Hippocampal formation (tissue), 2 donors: ENCODE measurements around the gene PCYT1B.
"Not testable (repeated sequence)": the region's sequence is repeated elsewhere in the genome, so short reads cannot be mapped to it uniquely, and the experiment has no call there.

Experiments used
- DNase-seq, 2 donors: peaks; one replicate each; lab custom pipeline; 2025; lab: John Stamatoyannopoulos, UW

PCYT1B gene

DNA sequence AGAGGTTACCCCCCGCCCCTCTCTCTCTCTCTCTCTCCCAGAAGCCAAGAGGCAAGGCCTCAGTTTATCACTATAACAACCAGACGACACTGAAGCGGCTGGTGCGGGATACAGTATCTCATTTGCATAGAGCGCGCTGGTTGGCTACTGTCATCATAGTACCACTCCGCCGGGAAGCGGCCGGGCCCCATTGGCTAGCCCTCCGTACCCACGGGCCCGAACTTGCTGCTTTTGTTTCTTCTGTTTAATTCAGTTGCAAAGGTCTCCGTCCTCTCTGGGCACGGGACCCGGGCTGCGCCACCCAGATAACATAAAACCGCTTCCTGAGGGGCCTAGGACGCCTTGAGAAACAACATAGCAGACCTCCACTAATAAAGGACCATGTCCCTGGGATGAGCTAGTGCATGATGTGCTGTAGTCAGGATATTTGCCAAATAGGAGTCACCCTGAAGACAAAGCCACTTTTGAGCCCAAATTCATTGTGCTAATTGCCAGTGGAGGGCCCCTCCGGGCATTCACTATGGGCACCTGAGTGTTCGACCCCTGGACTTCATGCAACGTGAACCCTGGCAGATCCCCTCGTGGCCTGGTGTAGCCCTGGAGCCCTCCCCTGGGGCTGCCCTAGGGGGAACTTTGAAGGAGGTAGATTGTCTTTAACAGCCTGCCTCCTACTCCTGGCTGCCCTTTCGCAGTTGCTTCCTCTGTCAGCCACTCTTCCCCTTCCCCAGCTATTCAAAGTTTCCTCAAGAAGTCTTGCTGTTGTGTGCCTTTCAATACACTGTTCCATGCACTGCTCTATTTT lies at the start of gene PCYT1B:
Gene PCYT1B (minus strand): TSS at position 91 of the 802 bp plus-strand sequence. CDS start 242 bp downstream, outside the sequence.
- DNase-seq = peak; percentile 26 to 44

DNA sequence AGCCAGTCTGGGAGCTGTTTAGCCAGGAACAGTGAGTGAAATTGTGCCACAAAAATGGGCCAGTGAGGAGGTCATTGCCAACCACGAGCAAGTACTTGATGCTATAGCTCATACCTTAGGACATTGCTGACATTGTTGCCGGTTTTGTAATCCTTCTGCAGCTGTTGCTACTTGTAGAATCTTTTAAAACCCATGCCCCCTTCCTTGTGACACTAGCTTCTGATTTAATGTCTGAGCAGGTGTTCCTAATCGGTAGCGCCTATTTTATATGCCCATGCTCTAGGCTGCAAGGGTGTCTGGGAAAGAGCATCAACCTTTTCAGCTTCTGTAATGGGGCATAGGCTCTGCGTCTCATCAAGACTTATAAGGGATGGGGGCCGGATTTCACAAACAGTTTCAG lies 49.1 kb upstream of the PCYT1B start:
- no peak for DNase-seq

DNA sequence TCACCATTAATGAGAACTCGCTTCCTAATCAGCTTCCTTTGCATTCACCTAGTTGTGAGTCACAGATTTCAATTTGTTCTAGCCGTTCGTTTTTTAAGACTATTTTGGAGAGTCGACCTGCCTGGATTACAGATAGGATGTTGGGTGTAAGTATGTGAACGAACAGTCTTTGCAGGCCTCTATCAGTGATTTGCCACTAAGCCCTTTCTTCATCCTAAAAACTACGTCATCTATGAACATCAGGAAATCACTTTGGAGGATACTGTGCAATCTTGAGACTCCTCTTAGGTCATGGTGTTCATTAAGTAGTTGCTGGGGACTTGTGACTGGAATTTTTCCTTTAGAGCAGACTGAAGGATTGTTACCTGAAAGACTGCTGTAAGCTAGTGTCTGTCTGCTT lies 47.7 kb upstream of the PCYT1B start:
- DNase-seq = no peak

DNA sequence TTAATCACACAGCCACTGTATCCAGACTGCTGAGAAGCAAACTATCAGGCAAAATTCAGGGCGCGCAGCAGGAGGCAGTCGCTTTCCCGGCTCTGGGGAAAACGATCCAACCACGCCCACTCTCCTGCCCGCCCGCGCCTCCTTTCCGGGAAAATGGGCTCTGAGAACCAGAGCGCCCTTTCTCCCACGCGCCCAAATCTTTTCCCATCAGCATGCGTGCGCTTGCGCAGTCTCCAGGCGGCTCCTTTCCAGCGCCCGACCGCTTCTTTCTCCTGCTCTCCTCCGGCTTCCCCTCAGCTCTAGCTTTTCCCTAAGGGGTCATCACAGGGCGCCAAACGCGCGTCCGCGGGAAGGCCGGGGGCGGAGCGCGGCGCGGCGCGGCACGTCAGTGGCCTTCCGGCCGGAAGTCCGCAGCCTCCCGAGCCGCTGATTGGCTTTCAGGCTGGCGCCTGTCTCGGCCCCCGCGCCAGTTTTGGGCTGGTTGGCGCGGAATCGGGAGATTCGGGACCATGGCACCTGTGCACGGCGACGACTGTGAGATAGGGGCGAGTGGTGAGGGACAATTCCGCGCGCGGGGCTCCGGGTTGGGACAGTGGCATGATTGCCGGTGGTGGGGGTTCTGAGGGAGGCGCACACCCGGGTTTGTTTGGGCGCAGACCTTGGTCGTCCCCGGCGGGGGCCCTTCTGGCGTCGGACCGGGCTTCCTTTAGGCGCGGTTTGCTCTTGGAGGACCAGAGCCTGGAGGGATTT lies 46.5 kb upstream of the PCYT1B start, which contains the start of gene POLA1:
Gene POLA1 (plus strand): TSS at position 466 of the 750 bp plus-strand sequence. CDS start 44 bp downstream, at position 510.
- DNase-seq = peak; percentile 79 to 89

DNA sequence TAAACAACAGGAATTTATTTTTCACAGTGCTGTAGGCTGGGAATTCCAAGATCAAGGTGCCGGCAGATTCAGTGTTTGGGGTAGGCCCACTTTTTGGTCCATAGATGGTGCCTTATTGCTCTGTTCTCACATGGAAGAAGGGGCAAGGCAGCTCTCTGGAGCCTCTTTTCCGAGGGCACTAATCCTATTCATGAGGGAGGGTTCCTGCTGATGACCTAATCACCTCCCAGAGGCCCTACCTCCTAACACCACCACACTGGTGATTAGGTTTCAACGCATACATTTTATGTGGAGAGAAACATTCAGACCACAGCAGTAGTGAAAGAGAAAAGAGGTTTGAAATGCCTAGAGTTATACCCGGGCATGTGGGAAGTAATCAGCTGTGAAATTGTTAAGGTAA lies 45.2 kb upstream of the PCYT1B start:
- DNase-seq = no peak

DNA sequence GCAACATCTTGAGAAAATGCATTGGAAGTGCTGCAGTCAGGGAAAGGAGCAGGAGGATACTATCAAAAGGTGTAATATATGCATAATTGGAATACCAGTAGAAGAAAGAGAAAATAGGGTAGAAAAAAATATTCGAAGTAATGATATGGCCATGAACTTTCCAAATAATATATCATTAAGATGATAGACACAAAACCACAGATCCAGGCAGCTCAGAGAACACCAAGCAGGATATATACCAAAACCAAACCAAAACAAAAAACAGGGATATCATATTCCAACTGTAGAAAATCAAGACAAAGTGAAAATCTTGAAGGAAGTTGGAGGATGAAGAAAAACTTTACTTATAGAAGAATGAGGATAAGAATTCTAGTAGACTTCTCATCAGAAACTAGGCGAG lies 36.9 kb upstream of the PCYT1B start:
- DNase-seq = no peak

DNA sequence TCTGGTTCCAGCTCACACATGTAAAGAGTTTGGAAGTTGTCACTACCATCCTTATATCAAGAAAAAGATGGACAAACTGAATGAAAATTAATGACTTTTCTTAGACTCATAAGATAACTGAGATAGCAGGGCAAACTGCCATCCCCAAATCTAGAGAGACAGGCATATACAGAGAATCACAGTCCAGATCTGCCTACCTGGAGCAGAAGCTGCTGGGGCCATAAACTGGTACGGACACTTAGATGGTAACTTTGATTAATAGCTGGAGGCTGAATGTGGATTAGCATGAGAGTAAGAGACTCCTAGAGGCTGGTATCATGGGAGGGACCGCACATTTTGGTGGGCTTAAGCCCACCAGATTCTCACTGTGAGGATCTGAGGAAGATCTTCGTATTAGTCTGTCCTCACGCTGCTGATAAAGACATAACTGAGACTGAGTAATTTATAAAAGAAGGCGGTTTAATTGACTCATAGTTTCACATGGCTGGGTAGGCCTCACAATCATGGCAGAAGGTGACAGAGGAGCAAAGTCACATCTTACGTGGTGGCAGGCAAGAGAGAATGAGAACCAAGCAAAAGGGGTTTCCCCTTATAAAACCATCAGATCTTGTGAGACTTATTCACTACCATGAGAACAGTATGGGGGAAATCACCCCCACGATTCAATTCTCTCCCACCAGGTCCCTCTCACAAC lies 35.7 kb upstream of the PCYT1B start:
- DNase-seq = no peak

DNA sequence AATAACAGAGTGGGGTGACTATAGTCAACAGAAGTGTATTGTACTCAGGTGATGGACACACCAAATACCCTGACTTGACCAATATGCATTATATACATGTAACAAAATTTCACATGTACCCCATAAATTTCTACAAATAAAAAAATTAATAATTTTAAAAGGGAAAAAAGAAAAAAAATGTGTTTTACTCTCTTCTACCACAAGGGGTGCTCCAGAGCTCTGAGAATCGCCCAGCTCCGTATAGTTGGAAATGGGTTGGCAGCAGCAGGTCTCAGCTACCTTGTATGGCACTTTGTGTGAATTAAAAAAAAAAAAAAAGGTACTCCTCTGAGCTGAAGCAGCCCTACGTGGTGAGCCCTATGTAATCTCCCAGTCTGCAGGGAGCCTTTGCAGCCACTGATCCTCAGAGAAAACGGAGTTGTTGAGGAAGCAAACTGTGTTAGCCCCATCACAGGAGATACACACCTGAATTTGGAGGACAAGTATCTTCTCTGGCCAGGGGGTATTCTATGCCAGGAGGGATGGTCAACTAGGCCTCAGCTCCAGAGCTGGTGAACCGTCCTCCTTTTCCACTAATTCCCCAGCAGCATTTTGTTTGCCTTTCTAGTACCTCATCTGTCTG lies 29.4 kb upstream of the PCYT1B start:
- DNase-seq = no peak

DNA sequence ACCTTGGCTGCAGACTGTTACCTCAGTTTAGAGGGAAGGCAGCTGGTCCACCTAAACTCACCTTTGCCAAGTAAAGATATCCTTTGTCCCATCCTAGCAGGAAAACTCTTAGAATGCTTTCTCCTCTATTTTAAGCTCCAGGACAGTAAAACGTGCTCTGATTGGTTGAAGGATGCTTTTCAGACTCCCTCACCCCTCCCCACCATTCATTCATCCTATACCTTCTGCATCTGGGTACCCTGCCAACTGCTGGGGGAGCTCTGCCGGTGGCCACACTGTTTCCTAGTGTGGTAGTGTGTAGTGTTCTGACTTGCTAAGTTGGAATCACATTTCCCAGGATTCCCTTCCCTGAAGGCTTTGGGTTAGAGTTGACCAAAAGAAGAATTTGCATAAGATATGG lies 26.3 kb upstream of the PCYT1B start:
- DNase-seq = no peak

DNA sequence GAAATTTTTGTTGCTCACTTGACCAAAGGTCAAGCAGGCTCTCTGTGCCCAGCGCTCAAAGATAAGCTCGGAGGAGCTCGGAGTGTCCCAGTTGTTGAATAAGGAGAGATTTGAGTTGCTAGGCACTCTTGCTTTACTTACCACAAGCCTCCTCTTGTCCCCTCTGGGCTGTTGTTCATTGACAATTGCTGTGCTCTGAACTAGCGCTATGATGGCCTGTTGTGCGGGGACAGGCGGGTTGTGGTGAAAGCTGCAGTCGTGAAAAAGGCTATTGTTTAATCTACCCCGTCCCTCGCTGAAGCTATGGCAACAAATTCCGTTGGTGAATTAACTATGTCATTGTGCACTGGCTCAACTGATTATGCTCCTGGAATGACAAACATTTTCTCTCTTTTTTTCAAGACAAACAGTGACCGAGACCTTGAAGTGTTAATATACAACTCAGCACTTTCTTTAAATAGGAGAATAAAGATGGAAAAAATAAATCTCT lies 25.6 kb upstream of the PCYT1B start:
- peak; percentile 57 to 80 for DNase-seq

DNA sequence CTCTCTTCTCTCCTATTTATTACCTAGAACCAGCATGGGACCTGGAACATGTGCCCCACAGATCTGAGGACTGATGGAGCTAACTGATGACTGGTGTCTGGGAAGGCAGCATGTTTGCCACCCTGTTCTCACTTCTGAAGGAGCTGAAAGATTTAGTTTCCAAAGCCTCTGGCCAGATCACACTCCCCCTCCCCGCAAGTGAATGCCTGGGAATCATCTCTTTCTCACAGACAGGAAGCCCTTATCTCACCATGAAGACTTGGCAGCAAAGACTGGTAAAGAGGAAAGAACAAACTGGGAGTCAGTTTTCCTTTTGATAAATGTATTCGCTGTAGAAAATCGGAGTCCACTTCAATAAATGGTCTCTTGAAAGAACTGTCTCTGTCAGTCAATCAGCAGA lies 21.0 kb upstream of the PCYT1B start:
- no peak for DNase-seq

DNA sequence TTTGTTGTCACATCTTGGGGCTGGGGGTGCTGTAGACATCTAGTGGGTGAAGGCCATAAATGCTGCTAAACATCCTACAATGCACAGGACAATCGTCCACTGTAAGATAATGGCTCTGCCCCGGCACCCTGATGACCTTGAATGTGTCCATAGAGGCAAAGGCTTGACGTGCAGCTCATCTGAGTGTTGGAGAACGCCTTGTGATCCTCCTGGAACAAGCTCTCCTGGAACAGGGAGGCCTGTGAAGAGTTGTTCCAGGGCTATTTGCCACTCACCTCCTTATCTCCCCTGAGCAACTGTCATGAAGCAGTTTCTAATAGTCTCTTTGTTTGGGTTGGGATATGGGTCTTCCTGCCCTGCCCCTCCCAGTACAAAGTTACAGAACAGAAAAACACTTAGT lies 15.2 kb upstream of the PCYT1B start:
- DNase-seq = no peak

DNA sequence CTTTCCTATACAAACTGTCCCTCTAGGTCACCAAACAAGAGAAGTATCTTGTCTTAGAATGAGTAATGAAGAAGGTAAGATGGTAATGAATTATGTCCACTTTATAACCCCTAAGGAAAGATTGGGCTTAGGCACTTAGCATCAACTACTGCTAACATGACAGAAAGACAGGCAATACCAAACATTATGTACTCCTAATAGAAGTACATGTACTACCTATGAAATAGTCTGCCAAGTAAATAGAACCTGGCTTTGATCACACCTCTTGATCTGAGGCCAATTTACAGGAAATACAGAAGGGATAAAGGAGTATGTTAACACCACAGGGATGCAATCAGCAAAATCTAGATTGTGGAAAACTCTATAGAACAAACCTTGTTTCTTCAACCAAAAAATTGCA lies 14.1 kb upstream of the PCYT1B start:
- no peak for DNase-seq

DNA sequence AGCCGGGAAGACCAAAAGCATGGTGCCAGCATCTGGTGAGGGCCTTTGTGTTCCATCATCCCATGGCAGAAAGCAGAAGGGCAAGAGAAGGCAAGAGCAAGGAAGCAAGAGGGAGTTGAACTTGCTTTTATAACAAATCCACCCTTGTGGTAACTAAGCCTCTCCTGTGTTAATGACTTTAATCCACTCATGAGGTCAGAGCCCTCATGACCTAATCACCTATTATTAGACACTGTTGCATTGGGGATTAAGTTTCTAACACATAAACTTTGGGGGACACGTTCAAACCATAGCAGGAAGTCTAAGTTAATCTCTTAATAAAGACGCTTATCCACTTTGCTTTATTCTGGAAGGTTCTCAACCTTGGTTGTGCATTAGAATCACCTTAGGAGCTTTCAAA lies 12.5 kb upstream of the PCYT1B start:
- DNase-seq = no peak

DNA sequence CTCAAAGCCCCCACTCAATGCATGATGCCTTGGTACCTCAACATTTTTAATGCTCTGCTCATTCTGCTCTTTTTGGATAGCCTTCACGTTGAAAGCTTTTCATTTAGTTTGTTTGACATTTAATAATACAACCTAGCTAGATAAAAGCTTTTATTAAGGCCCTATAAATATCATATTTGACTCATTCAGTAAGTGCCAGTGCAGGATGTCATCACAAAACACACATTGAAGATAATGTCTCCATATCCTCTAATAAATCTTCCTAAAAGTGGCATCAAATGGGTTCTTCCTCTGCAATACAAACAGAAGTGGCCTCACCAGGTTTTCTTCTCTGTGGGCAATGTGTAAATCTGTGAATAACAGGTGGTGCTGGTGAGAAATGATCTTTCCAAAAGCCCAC lies 12.0 kb upstream of the PCYT1B start:
- DNase-seq = no peak

DNA sequence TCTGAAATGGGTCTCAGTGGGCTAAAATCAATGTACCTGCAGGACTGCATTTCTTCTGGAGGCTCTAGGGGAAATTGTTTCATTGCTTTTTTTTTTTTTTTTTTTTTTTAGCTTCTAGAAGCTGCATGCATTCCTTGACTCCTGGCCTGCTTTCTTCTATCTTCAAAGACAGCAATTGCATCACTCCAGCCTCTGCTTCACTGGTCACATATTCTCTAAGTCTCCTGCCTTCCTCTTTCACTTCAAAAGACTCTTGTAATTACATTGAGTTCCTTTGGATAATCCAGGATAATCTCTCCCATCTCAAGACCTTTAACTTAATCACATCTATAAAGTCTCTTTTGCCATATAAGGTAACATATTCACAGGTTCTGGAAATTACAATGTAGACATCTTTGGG lies 11.3 kb upstream of the PCYT1B start:
- DNase-seq = no peak

DNA sequence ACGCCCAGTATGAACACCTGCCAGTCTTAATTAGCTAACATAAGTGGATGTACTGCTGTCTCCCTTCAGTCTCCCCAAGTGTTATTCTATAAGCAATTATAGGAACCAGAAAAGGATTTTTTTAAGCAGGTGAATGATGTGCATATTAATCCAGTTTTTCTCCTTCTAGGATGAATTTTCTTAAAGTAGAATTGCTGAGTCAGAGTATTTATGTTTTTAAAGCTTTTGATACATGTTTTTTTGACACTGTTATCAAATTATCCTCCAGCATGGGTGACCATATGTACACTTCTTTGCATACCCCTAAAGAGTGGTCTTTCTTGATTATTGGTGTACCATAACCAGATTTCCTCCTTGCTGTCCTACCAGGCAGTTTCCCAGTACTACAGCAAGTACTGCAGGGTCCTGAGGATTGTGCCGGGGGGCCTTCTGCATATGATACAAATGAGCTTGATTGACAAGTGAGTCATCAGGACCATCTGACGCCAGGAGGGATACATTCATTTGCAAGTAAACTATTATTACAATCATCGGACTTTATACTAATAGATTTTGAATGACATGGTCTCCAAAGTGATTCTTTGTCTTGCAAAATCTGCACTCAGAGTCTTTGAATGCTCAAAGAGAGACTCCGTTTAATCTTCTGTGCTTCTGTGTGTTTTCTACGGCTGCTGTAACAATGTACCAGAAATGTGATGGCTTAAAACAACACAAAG lies 10.7 kb upstream of the PCYT1B start:
- no peak for DNase-seq

DNA sequence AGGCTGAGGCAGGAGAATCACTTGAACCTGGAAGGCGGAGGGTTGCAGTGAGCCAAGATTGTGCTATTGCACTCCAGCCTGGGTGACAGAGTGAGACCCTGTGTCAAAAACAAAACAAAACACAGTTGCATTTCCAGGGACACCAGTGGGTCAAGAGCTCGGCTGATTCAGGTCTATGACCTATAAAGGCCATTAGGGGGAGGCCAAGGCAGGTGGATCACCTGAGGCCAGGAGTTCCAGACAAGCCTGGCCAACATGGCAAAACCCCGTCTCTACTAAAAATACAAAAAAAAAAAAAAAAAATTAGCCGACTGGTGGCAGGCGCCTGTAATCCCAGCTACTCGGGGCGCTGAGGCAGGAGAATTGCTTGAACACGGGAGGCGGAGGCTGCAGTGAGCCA lies 8.5 kb upstream of the PCYT1B start:
- not testable (repeated sequence) for DNase-seq

DNA sequence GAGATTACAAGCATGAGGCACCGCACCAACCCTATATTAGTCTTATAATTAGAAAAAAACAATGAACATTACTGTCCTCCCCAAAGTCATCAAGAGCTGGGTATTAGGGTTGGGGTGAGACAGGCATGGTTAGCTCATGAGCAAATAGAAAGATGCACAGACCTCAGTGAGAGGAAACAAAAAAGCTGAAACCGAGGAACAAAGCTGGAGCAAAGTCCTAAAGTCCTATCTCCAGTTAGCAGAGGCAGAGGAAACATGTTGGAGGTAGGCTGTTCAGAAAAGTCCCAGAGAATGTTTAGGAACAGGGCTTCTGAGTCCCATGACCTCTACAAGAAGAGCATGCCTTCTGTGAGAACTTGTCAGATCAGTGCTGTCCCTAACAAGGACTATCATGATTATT lies 4.6 kb upstream of the PCYT1B start:
- no peak for DNase-seq

DNA sequence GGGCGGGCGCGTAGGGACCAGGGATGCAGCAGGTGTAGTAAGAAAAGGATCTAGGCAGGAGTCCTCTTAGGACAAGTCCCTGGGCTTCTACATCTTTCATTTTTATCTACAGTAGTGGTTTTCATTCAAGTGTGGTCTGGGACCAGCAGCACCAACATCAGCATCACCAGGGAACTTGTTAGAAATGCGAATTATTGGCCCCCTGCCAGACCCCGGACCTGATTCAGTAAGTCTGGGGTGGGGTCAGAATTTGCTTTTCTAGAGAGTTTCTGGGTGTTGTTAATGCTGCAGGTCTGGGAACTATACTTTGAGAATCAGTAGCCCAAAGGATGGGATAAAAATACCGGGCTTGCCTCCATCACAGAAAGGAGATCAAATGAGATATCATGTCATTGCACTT lies 1.3 kb upstream of the PCYT1B start:
- no peak for DNase-seq

DNA sequence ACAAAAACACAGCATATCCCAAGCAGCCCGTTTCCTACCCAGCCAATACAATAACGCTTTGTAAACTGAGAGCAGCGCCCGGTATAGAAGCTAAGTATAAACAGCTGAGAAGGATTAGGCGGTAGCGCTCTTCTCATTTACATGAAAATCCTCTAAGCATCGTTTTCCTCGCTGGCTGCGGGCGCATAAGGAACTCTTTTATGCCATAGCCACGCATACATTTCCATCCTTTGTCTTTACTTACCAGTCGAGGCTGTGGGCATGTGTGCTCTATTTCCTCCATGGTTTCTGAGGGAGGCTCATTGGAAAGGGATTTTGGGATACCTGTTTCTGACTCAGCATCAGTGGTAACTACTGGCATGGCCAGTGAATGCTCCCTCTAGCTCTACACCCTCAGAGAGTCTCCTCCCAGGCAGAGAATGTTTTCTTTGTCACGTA lies 383 bp downstream of the PCYT1B start:
- peak in 1 of 2 donors; percentile 39 for DNase-seq
